ENCODE results near the gene PBX3. TPM values are rescaled to one million over a fixed set of nuclear protein-coding genes. Genes with fewer than 3 reads are reported as not detected.

Gene PBX3
- total RNA-seq, 1 experiment from 2014 or later: 46.0 TPM

- Histone ChIP-seq H2AFZ (ENCODE audit: low read length) (no peak overlapping the region), H3K4me1 (ENCODE audit: insufficient read depth, low read length) (no peaks in the 10 kb centered on the region), H4K8ac (replicated peaks; ENCODE audit: insufficient read length, low read depth, low read length) (no peak overlapping the region), H3K4me2 (ENCODE audit: insufficient read depth, insufficient read length, low read length) (no peak overlapping the region), H2AK5ac (ENCODE audit: insufficient read length, low read length) (no peak overlapping the region), H2BK120ac (ENCODE audit: low read depth, low read length, poor library complexity, severe bottlenecking) (no peak overlapping the region), H2BK5ac (ENCODE audit: insufficient read length, low read length) (no peak overlapping the region), H4K20me1 (ENCODE audit: control insufficient read depth, insufficient read depth, insufficient read length) (no peaks in the 10 kb centered on the region), H3K4ac (ENCODE audit: low read depth, low read length) (no peak overlapping the region), H2BK20ac (ENCODE audit: low read depth, low read length, poor library complexity, severe bottlenecking) (no peak overlapping the region), H3K23me2 (ENCODE audit: insufficient read length, low read depth, low read length, poor library complexity, severe bottlenecking) (no peaks in the 10 kb centered on the region), H3K14ac (ENCODE audit: insufficient read depth, low read length) (no peak overlapping the region), H3K9me3 (ENCODE audit: control insufficient read depth, low read depth, low read length) (no peaks in the 10 kb centered on the region), H3K23ac (ENCODE audit: insufficient read length, low read depth, low read length) (no peak overlapping the region), H4K91ac (ENCODE audit: insufficient read length, low read depth, low read length) (no peak overlapping the region), H2BK12ac (ENCODE audit: insufficient read length, low read depth, low read length) (no peak overlapping the region), H3K56ac (ENCODE audit: insufficient read length, low read depth, low read length) (no peak overlapping the region), H3K9ac (ENCODE audit: extremely low read depth, insufficient read length, low read length) (no peak overlapping the region), H3K27me3 (ENCODE audit: insufficient read depth, low read length) (no peaks in the 10 kb centered on the region), H3K79me2 (ENCODE audit: insufficient read depth, low read length) (no peaks in the 10 kb centered on the region), H3K27ac (ENCODE audit: insufficient read length, low read depth, low read length) (no peak overlapping the region), H4K5ac (ENCODE audit: insufficient read length, low read depth, low read length) (no peak overlapping the region), H3K18ac (ENCODE audit: insufficient read length, low read depth, low read length) (no peak overlapping the region), H3T11ph (ENCODE audit: low read length) (no peak overlapping the region), H3K79me1 (ENCODE audit: insufficient read depth, low read depth, low read length, poor library complexity, severe bottlenecking) (peaks cover 6% of the 10 kb centered on the region), H2BK15ac (ENCODE audit: low read depth, low read length) (no peak overlapping the region)
- DNase-seq: no peak
- no peak for TF ChIP-seq CTCF (conservative IDR thresholded peaks at IDR 0.05)
- H3K27me3 Mint-ChIP-seq (ENCODE audit: low read depth): no peaks in the 10 kb centered on the region
- peak overlapping the region in 2 of 3 experiments; percentile 21 to 49; a peak in 1 of 7 replicates for H3K27ac Mint-ChIP-seq
- H3K4me3 Mint-ChIP-seq: no peak overlapping the region
- H3K9me3 Mint-ChIP-seq: no peaks in the 10 kb centered on the region
- H3K36me3 Mint-ChIP-seq (ENCODE audit: insufficient read depth in 1 of 3, low read depth in 3 of 3): peaks cover 0 to 16% (median 16%) of the 10 kb centered on the region in 3 experiments; a peak in 6 of 7 replicates
- peaks cover 14% of the 10 kb centered on the region in 2 experiments for H3K4me1 Mint-ChIP-seq
Measured at GRCh38 chr9:125789196-125789595, 42.0 kb downstream of the PBX3 start.
